Nephron progenitor cell (in vitro differentiated cells): Measurements from ENCODE around the gene NAP1L5.

Experiments used
- DNase-seq: peaks from one replicate; pipeline ENCODE4 v3.0.0; 2021
- H3K27ac Mint-ChIP-seq: 2 replicates; pipeline ENCODE4 v1.8.0; 2021; ENCODE audit warnings: mild to moderate bottlenecking, moderate library complexity, mixed read lengths
- H3K27me3 Mint-ChIP-seq: 2 replicates; pipeline ENCODE4 v1.8.0; 2021; ENCODE audit warnings: mild to moderate bottlenecking, low read depth, mixed read lengths; ENCODE audit not compliant: poor library complexity
- H3K36me3 Mint-ChIP-seq: 2 replicates; pipeline ENCODE4 v1.8.0; 2021; ENCODE audit warnings: low read depth, mixed read lengths
- H3K4me1 Mint-ChIP-seq: 2 replicates; pipeline ENCODE4 v1.8.0; 2021; ENCODE audit warnings: mixed read lengths
- H3K4me3 Mint-ChIP-seq: 2 replicates; pipeline ENCODE4 v1.8.0; 2021; ENCODE audit warnings: mild to moderate bottlenecking, moderate library complexity, mixed read lengths
- H3K9me3 Mint-ChIP-seq: 2 replicates; pipeline ENCODE4 v1.8.0; 2021; ENCODE audit warnings: mild to moderate bottlenecking, moderate library complexity, mixed read lengths
- TF ChIP-seq, protein P1 (sequence below): fragments of 200-600 bp; sonication (generic); IDR thresholded peaks from 2 replicates; pipeline ENCODE4 v1.5.0; 2021; ENCODE audit warnings: antibody characterized with exemption

The NAP1L5 gene

DNA sequence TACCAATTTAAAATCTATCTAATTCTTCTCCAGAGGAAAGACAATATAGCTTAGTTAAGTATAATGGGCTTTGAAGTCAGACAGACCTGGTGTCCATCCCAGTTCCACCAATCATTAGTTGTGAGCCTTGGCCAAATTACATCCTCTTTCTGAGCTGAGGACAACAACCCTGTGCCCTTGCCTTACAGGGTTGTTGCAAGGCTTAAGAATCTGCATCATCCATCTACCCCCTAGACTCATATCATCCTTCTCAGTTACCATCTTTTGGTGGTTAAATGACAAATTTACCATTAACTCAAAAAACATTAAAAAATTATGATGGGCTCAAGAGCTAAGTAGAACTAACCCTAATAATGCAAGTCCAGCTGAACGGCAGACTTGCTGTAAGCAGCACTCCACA, 51.6 kb downstream of the NAP1L5 start:
- Mint-ChIP-seq H3K9me3 (peaks cover 6% of the 10 kb centered on the region), H3K4me1 (no peaks in the 10 kb centered on the region), H3K36me3 (no peaks in the 10 kb centered on the region), H3K27me3 (no peaks in the 10 kb centered on the region), H3K4me3 (no peak overlapping the region), H3K27ac (no peak overlapping the region)
- TF ChIP-seq, protein P1, sequence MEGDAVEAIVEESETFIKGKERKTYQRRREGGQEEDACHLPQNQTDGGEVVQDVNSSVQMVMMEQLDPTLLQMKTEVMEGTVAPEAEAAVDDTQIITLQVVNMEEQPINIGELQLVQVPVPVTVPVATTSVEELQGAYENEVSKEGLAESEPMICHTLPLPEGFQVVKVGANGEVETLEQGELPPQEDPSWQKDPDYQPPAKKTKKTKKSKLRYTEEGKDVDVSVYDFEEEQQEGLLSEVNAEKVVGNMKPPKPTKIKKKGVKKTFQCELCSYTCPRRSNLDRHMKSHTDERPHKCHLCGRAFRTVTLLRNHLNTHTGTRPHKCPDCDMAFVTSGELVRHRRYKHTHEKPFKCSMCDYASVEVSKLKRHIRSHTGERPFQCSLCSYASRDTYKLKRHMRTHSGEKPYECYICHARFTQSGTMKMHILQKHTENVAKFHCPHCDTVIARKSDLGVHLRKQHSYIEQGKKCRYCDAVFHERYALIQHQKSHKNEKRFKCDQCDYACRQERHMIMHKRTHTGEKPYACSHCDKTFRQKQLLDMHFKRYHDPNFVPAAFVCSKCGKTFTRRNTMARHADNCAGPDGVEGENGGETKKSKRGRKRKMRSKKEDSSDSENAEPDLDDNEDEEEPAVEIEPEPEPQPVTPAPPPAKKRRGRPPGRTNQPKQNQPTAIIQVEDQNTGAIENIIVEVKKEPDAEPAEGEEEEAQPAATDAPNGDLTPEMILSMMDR = no peak
- DNase-seq = no peak
